NCI-H748 treated with DMSO at 0.1 percent for 48 hours (cell line): ENCODE results near the gene DPT.

Source experiments
- DNase-seq: peaks from one replicate; lab custom pipeline; 2025; lab: John Stamatoyannopoulos, UW

The DPT gene

GRCh38 chr1:168735974-168736373 lies 7.0 kb upstream of the DPT start:
- DNase-seq: no peak

DNA sequence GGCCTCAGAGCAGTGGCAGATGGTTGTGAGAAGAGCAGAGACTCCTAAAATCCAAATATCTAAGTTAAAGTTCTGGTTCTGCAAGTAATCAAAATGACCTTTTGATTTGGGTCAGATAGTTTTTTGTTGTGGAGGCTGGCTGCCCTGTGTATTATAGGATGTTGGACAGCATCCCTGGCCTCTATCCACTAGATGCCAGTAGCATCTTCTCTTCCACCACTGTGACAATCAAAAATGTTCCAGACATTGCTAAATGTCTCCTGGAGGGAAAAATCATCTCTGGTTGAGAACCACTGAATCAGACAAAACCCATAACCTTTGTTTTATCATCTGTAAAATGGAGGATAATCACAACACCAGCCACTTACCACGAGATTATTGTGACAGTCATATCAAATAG lies 5.9 kb upstream of the DPT start:
- no peak for DNase-seq

- DNase-seq: no peak
Measured at GRCh38 chr1:168734271-168734670, 5.3 kb upstream of the DPT start.

DNA sequence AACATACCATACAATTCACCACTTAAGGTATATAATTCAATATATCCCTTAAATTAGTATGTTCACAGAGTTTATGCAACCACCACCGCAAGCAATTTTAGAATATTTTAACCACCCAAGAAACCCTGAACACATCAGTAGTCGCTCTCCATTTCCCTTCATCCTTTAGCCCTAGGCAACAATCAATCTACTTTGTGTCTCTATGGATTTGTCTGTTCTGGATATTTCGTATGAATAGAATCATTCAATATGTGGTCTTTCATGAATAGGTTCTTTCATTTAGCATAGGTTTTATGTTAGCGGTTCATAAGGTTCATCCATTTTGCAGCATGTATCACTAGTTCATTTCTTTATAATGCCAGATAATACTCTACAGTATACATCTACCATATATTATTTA lies 4.2 kb upstream of the DPT start:
- no peak for DNase-seq

GRCh38 chr1:168732736-168733135 lies 3.7 kb upstream of the DPT start:
- DNase-seq: peak; percentile 23

GRCh38 chr1:168731244-168731953 lies 2.4 kb upstream of the DPT start:
- DNase-seq: no peak

DNA sequence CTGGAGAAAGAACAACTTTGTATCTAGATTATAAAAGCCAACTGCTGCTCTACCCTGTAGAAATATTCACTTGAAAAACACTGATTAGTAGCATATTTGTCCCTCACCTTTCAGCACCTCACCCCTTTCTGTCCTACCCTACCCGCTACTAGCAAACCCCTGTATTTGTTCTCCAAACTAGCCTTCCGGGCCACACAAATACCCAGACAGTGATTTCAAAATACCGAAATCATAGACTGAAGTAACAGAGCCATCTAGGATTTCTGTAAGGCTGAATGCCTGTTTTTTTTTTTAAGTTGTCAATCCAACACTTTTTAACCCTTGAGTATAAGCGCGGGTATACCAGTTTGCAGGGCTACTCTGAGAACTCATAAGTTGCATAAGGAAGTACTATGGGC lies 398 bp upstream of the DPT start:
- DNase-seq: no peak

GRCh38 chr1:168726719-168727118 lies 2.3 kb downstream of the DPT start:
- no peak for DNase-seq

- DNase-seq: no peak
Measured at GRCh38 chr1:168726281-168726680, 2.7 kb downstream of the DPT start.

GRCh38 chr1:168725831-168726230 lies 3.2 kb downstream of the DPT start:
- DNase-seq: no peak

DNA sequence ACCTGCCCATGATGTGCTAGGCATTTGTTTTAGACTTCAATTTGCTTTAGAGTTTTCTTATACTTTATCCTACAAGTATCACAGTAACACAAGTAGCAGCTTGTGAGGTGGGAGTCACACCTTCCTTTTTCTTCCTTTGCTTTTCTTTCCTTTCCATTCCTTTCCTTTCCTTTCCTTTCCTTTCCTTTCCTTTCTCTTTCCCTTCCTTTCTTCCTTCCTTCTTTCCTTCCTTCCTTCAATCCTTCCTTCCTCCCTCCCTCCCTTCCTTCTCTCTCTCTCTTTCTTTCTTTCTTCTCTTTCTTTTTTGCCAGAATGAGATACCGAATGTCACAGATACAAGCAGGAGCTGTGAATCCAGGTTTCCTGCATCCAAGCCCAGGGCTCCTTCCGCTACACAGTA lies 3.9 kb downstream of the DPT start:
- DNase-seq: no peak

- DNase-seq: no peak
Measured at GRCh38 chr1:168723000-168723399, 6.0 kb downstream of the DPT start.

DNA sequence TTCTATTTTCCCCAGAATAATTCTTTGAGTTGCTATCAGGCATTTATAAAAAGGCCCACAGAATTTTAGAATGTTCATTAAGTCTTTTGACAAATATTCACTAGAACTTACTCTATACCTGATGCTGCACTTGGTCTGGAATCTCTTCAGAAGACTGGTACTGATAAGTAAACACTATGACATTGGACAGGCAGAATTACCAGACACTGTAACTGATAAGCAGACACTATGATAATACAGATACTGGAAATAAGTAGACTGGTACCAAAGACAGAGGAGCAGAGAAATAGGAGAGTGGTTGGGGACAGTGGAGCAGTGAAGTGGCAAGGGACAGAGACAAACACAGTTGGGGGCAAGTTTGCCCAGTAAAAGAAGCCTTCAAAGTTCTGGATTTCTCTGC lies 8.2 kb downstream of the DPT start:
- no peak for DNase-seq

GRCh38 chr1:168719306-168720111 lies 9.5 kb downstream of the DPT start:
- no peak for DNase-seq

GRCh38 chr1:168717906-168718891 lies 10.8 kb downstream of the DPT start:
- no peak for DNase-seq

DNA sequence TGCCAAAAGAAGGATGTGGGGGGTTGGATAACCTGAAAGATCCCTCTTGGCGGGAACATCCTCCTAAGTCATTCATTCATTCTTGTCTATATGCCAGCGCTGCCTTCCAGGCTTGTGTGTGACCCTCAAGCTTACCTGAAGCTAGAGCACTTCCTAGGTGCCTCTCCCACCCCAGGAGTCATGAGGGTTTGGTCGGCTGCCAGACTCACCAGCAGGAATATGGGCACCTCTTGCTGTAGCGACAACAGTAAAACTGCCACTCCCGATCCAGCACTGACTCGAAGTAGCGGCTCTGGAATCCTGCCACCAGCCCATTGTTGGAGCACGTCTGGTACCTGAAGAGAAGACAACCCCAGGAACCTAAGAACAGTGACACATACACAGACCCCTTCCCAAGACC lies 15.0 kb downstream of the DPT start:
- DNase-seq: no peak

GRCh38 chr1:168709405-168710363 lies 19.3 kb downstream of the DPT start:
- DNase-seq: peak; percentile 48

DNA sequence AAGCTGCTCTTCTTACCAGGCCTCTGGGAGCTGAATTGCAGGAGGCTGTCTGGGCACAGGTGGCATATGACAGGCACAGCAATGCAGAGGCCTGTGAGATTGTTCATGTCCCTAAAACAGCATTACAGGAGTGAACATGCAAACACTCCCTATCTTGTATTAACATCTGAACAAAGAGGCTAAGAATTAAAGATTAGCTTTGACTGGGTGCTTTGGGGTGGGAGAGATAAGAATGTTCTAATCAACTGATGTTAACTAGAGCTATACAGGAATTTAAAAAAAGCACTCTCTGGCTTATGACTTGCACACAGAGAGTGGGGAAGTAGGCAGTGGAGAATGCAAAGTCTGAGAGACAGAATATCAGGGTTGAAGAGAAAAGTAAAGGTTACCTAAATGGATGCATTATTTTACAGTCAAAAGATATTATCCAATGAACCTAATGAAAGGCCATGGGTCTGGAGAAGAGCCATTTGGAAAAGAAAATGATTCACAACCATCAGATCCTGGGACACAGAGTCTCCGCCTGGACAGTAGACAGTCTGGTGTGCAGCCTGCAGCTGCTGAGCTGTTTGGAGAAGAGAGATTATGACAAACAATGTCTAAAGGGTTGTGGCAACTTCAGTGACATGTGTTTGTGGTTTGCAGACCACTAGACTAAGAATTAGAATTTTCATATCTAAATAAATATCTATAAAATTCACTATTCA lies 20.2 kb downstream of the DPT start:
- no peak for DNase-seq

GRCh38 chr1:168706391-168706992 lies 22.5 kb downstream of the DPT start:
- DNase-seq: no peak

DNA sequence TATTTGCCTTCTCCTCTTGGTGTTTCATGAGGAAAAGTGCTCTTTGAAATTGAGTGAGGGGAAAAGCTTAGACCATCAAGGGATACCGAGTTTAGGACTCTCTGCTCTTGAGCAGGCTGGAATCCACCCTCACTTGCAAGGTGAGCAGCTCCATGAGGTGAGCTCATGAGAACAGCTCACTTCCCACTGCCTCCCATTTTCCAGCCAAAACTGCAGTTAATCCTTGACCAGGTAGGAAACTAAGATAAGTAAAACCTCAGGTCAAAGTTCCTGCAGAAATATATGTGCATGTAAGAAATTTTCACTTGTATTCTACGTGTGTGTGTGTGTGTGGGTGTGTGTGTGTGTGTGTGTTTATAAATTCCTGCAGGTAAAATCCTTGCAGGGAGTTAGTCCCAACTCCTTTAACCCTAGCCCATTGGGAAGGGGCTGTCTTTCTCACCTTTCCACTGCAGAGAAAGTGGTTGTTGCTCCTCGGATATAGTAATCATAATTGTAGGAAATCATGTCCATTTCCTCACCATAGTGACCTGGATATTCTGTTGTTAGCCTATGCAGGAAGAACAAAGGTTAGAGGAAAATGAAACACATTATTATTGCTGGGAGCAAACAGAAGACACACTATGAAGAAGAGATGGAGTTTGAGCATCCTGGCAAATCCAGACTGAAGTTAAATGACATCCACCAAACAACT lies 28.3 kb downstream of the DPT start:
- DNase-seq: no peak
